Endodermal cell (in vitro differentiated cells): ENCODE data around the gene ZNF771. TPM values are rescaled to one million over a fixed set of nuclear protein-coding genes. Genes with fewer than 3 reads are reported as not detected.

ENCODE experiments used
- DNase-seq: peaks from one replicate; pipeline ENCODE4 v3.0.0-alpha.2; 2017
- H3K27ac ChIP-seq: 2 replicates; pipeline ENCODE4 v1.5.1; 2013; ENCODE audit warnings: mild to moderate bottlenecking, low read depth, low read length, moderate library complexity
- H3K27me3 ChIP-seq: 2 replicates; pipeline ENCODE4 v1.6.1; 2013; ENCODE audit warnings: mild to moderate bottlenecking, low read length, moderate library complexity; ENCODE audit not compliant: insufficient read depth, control insufficient read depth, poor library complexity, severe bottlenecking
- H3K36me3 ChIP-seq: 2 replicates; pipeline ENCODE4 v1.7.0; 2013; ENCODE audit warnings: mild to moderate bottlenecking, low read length, moderate library complexity; ENCODE audit not compliant: control insufficient read depth, insufficient read depth
- H3K4me1 ChIP-seq: one replicate; pipeline ENCODE4 v1.7.0; 2013; ENCODE audit warnings: low read length; ENCODE audit not compliant: control insufficient read depth, insufficient read depth
- H3K4me3 ChIP-seq: 2 replicates; pipeline ENCODE4 v1.5.1; 2013; ENCODE audit warnings: mild to moderate bottlenecking, low read length, moderate library complexity
- H3K9ac ChIP-seq: 2 replicates; pipeline ENCODE4 v1.6.1; 2013; ENCODE audit warnings: mild to moderate bottlenecking, low read length, moderate library complexity; ENCODE audit not compliant: poor library complexity, severe bottlenecking; ENCODE audit errors: extremely low read depth
- H3K9me3 ChIP-seq: 2 replicates; pipeline ENCODE4 v1.6.1; 2013; ENCODE audit warnings: mild to moderate bottlenecking, low read length, moderate library complexity; ENCODE audit not compliant: control insufficient read depth
- H3K27ac Mint-ChIP-seq: 2 replicates; pipeline ENCODE4 v1.8.0; 2020; ENCODE audit warnings: mixed read lengths
- H3K27me3 Mint-ChIP-seq: 2 replicates; pipeline ENCODE4 v1.8.0; 2021; ENCODE audit warnings: mild to moderate bottlenecking, mixed read lengths; ENCODE audit not compliant: insufficient read depth
- H3K36me3 Mint-ChIP-seq: 2 replicates; pipeline ENCODE4 v1.8.0; 2020; ENCODE audit warnings: low read depth, mixed read lengths
- H3K4me1 Mint-ChIP-seq: 2 replicates; pipeline ENCODE4 v1.8.0; 2020; ENCODE audit warnings: mixed read lengths
- H3K4me3 Mint-ChIP-seq: 2 replicates; pipeline ENCODE4 v1.8.0; 2020; ENCODE audit warnings: mild to moderate bottlenecking, moderate library complexity, mixed read lengths
- H3K9me3 Mint-ChIP-seq: 2 replicates; pipeline ENCODE4 v1.8.0; 2020; ENCODE audit warnings: mild to moderate bottlenecking, mixed read lengths
- CTCF ChIP-seq: fragments of 200-600 bp; sonication (generic); conservative IDR thresholded peaks from 2 replicates; pipeline ENCODE4 v1.5.0; 2021; ENCODE audit warnings: antibody characterized with exemption, mild to moderate bottlenecking
- WGBS, 2 experiments: methylation state at CpG; one replicate each; pipeline versions ENCODE4 v1.1.5 to v1.1.7; 2013; ENCODE audit warnings: missing lambda C conversion rate in 2 of 2, mixed read lengths in 1 of 2; ENCODE audit not compliant: insufficient coverage in 1 of 2, insufficient read length in 1 of 2; 5-methylcytosine and 5-hydroxymethylcytosine counted together
- total RNA-seq, 2 donors: library from RNA; stranded (reverse); fragmentation: NEBNext Ultra II Directional in 1 of 2; extraction: Animal tissue kit (Norgen Biotek cat#: 25700) in 1 of 2; gene quantifications; 2 replicates in 1 of 2; 3 replicates in 1 of 2; pipeline ENCODE4 v1.2.1, GENCODE V29; 2021

The ZNF771 gene
- total RNA-seq, 2 donors from 2014 or later, result 14.7 to 16.6 TPM

GRCh38 chr16:30429678-30430427, 22.4 kb downstream of the ZNF771 start, which contains the start of gene DCTPP1:
DCTPP1 (minus strand) TSS chr16:30430030; CDS start chr16:30429980, 50 bp downstream.
- no peak within 1 kb of the TSS for H3K27ac ChIP-seq
- Mint-ChIP-seq H3K27ac (no peak within 1 kb of the TSS), H3K4me1 (peaks cover 8% of the 10 kb centered on the region), H3K9me3 (no peaks in the 10 kb centered on the region), H3K36me3 (peaks cover 29% of the 10 kb centered on the region), H3K4me3 (no peak within 1 kb of the TSS), H3K27me3 (peaks cover 29% of the 10 kb centered on the region)
- peak; percentile 97 for DNase-seq
- no peaks in the 10 kb centered on the region for H3K27me3 ChIP-seq
- H3K4me1 ChIP-seq, result no peaks in the 10 kb centered on the region
- WGBS, 2 experiments, result 0 to 1% methylated on average over 13 to 49 of the region's 49 CpGs
- H3K36me3 ChIP-seq, result peaks cover 20% of the 10 kb centered on the region
- H3K4me3 ChIP-seq, result peak within 1 kb of the TSS; percentile 91
- TF ChIP-seq CTCF, result peak; percentile 93
- peak within 1 kb of the TSS; percentile 31 for H3K9ac ChIP-seq
- no peaks in the 10 kb centered on the region for H3K9me3 ChIP-seq

GRCh38 chr16:30430428-30430970, 23.1 kb downstream of the ZNF771 start:
- DNase-seq, result no peak

GRCh38 chr16:30434852-30435251, 27.4 kb downstream of the ZNF771 start:
- H3K4me1 ChIP-seq, result no peaks in the 10 kb centered on the region
- no peak overlapping the region for H3K27ac ChIP-seq
- Mint-ChIP-seq H3K4me3 (no peak overlapping the region), H3K9me3 (peaks cover 3% of the 10 kb centered on the region), H3K27me3 (peaks cover 42% of the 10 kb centered on the region), H3K36me3 (no peaks in the 10 kb centered on the region), H3K4me1 (peaks cover 3% of the 10 kb centered on the region), H3K27ac (no peak overlapping the region)
- H3K4me3 ChIP-seq, result no peak overlapping the region
- TF ChIP-seq CTCF, result no peak
- 74 to 81% methylated on average over 4 of the region's 4 CpGs for WGBS, 2 experiments
- no peaks in the 10 kb centered on the region for H3K27me3 ChIP-seq
- no peaks in the 10 kb centered on the region for H3K36me3 ChIP-seq
- DNase-seq, result no peak
- no peaks in the 10 kb centered on the region for H3K9me3 ChIP-seq
- H3K9ac ChIP-seq, result no peak overlapping the region

More at GRCh38 chr16:30430428-30430970, 23.1 kb downstream of the ZNF771 start:
- peak; percentile 61 for TF ChIP-seq CTCF
- Histone ChIP-seq H3K9me3 (no peaks in the 10 kb centered on the region), H3K36me3 (peaks cover 17% of the 10 kb centered on the region), H3K9ac (no peak overlapping the region), H3K4me1 (no peaks in the 10 kb centered on the region), H3K27me3 (no peaks in the 10 kb centered on the region), H3K4me3 (no peak overlapping the region), H3K27ac (no peak overlapping the region)
- no peak overlapping the region for H3K27ac Mint-ChIP-seq
- 56 to 66% methylated on average over 19 of the region's 19 CpGs for whole genome bisulfite sequencing, 2 experiments
- H3K36me3 Mint-ChIP-seq, result peaks cover 28% of the 10 kb centered on the region
- no peak overlapping the region for H3K4me3 Mint-ChIP-seq
- H3K4me1 Mint-ChIP-seq, result peaks cover 8% of the 10 kb centered on the region
- H3K9me3 Mint-ChIP-seq, result no peaks in the 10 kb centered on the region
- H3K27me3 Mint-ChIP-seq, result peaks cover 32% of the 10 kb centered on the region
